Stimulated activated CD4-positive, alpha-beta T cell treated with anti-CD3 and anti-CD28 coated beads, TNF-alpha, amount 100 ng/mL, for 48 hours (primary cell): ENCODE results near the gene STK11.

Source experiments
- DNase-seq, 3 donors: peaks; one replicate each; pipeline ENCODE4 v3.0.0-alpha.2; 2020; ENCODE audit warnings: low read depth in 3 of 3

The STK11 gene

GRCh38 chr19:1260749-1261537 is 55.4 kb downstream of the STK11 start:
- DNase-seq: peak; percentile 92 to 97 (median 94)

- no peak for DNase-seq
These were observed 55.9 kb downstream of the STK11 start for GRCh38 chr19:1261538-1261797.

- DNase-seq: no peak
These were observed 56.4 kb downstream of the STK11 start for GRCh38 chr19:1261798-1262622.

- no peak for DNase-seq
These were observed 57.1 kb downstream of the STK11 start for GRCh38 chr19:1262623-1263123.

GRCh38 chr19:1263188-1263587 is 57.6 kb downstream of the STK11 start:
- DNase-seq: no peak

GRCh38 chr19:1264801-1265614 is 59.4 kb downstream of the STK11 start:
- no peak for DNase-seq

- no peak for DNase-seq
These were observed 60.1 kb downstream of the STK11 start for GRCh38 chr19:1265615-1266128.

- peak; percentile 70 to 80 (median 73) for DNase-seq
These were observed 60.7 kb downstream of the STK11 start for GRCh38 chr19:1266129-1266915.

GRCh38 chr19:1266916-1267476 is 61.4 kb downstream of the STK11 start:
- DNase-seq: peak in 1 of 3 donors; percentile 60

GRCh38 chr19:1267477-1268225 is 62.1 kb downstream of the STK11 start:
- no peak for DNase-seq

- no peak for DNase-seq
These were observed 62.9 kb downstream of the STK11 start for GRCh38 chr19:1268226-1269064.

GRCh38 chr19:1269065-1269477 is 63.5 kb downstream of the STK11 start, which contains the start of gene CIRBP:
Gene CIRBP, plus strand, starts transcription at chr19:1269332. Its CDS starts 1,602 bp downstream, at chr19:1270934.
- DNase-seq: peak; percentile 98 to 99 (median 99)

GRCh38 chr19:1269478-1270212 is 64.1 kb downstream of the STK11 start:
- peak; percentile 77 to 85 (median 80) for DNase-seq

GRCh38 chr19:1270213-1270853 is 64.8 kb downstream of the STK11 start:
- no peak for DNase-seq

GRCh38 chr19:1270854-1271527 is 65.4 kb downstream of the STK11 start:
- DNase-seq: no peak

GRCh38 chr19:1271528-1272422 is 66.2 kb downstream of the STK11 start:
- DNase-seq: no peak
